Esophagus muscularis mucosa (tissue), 4 donors: Measurements from ENCODE around the gene SCAMP2. TPM values are rescaled to one million over a fixed set of nuclear protein-coding genes. Genes with fewer than 3 reads are reported as not detected.

ENCODE experiments used
- DNase-seq: peaks from one replicate; pipeline ENCODE4 v3.0.0-alpha.2; 2017; ENCODE audit errors: extremely low spot score
- H3K27ac ChIP-seq, 4 donors: fragments of 200-600 bp; sonication (generic); replicated peaks in 1 of 4; 1 replicate in 3 of 4; 2 replicates in 1 of 4; pipeline ENCODE4 v1.5.1; 2016 to 2019; ENCODE audit warnings: mild to moderate bottlenecking in 1 of 4
- H3K27me3 ChIP-seq, 4 donors: fragments of 200-600 bp; sonication (generic); one replicate each; pipeline versions ENCODE4 v1.5.1 to v1.6.0; 2016 to 2019
- H3K36me3 ChIP-seq, 4 donors: fragments of 200-600 bp; sonication (generic); one replicate each; pipeline ENCODE4 v1.5.1; 2016 to 2019
- H3K4me1 ChIP-seq, 4 donors: fragments of 200-600 bp; sonication (generic); one replicate each; pipeline ENCODE4 v1.5.1; 2016 to 2019
- H3K4me3 ChIP-seq, 4 donors: fragments of 200-600 bp; sonication (generic); 1 replicate in 2 of 4; 2 replicates in 2 of 4; pipeline ENCODE4 v1.5.1; 2016 to 2019; ENCODE audit warnings: mild to moderate bottlenecking in 4 of 4, moderate library complexity in 1 of 4
- H3K9me3 ChIP-seq, 4 donors: fragments of 200-600 bp; sonication (generic); 1 replicate in 3 of 4; 2 replicates in 1 of 4; pipeline ENCODE4 v1.5.1; 2016 to 2019
- EP300 ChIP-seq: sonication (generic); formaldehyde crosslinking; IDR thresholded peaks from one replicate; pipeline ENCODE4 v1.6.1; 2017; ENCODE audit warnings: antibody characterized with exemption
- POLR2A ChIP-seq: fragments of 450-650 bp; IDR thresholded peaks from one replicate; pipeline ENCODE4 v1.6.1; 2017; ENCODE audit warnings: antibody characterized with exemption, moderate library complexity, mild to moderate bottlenecking, low read depth
- POLR2AphosphoS5 ChIP-seq, 2 donors: sonication (generic); formaldehyde crosslinking; IDR thresholded peaks; one replicate each; pipeline ENCODE4 v1.6.1; 2017; ENCODE audit warnings: antibody characterized with exemption in 2 of 2
- WGBS: methylation state at CpG from one replicate; pipeline ENCODE4 v1.1.5; 2018; 5-methylcytosine and 5-hydroxymethylcytosine counted together
- intact Hi-C: fragments of 100-400 bp; cut with DNase I; formaldehyde crosslinking; loops from one replicate; pipeline ENCODE4 v1.15.1; 2023
- total RNA-seq, 4 donors: library from RNA; depleted of rRNA; stranded (reverse); fragments of >200 nt; gene quantifications; one replicate each; pipeline versions ENCODE4 v1.1.0 to v1.2.1, GENCODE V29; 2016
- TF ChIP-seq, protein P1 (sequence below), 3 experiments: fragments of 200-600 bp in 2 of 3; fragments of 450-650 bp in 1 of 3; sonication (generic) in 2 of 3; IDR thresholded peaks; one replicate each; pipeline ENCODE4 v1.5.1; 2017 to 2019; ENCODE audit warnings: antibody characterized with exemption in 3 of 3, mild to moderate bottlenecking in 2 of 3, moderate library complexity in 1 of 3

Gene SCAMP2
- total RNA-seq, 4 donors from 2014 or later = 57.3 to 125 (median 94.9) TPM

DNA sequence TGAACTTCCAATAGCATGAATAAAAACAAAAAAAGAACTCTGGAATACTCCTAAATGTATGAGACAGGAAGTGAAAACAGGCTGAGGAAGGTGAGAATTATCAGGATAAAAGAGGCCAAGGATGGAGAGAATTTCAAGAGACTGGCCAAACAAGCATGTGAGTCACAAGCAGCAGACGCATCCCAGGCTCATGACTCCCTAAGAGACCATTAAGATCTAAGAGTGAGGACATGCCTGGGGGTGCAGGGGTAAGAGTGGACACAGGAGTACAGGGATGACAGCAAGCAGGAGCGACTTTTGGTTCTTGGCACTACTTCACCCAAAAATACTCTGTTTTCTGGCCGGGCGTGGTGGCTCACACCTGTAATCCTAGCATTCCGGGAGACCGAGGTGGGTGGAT lies 7.1 kb downstream of the SCAMP2 start:
- DNase-seq = no peak
- 74% methylated on average over 6 of the region's 6 CpGs for WGBS
- H3K36me3 ChIP-seq = peaks cover 0 to 7% (median 3%) of the 10 kb centered on the region in 4 donors
- peak overlapping the region in 3 of 4 donors; percentile 1 to 93 (median 20) for H3K27ac ChIP-seq
- H3K9me3 ChIP-seq = no peaks in the 10 kb centered on the region
- TF ChIP-seq EP300 (no peak), POLR2AphosphoS5 (IDR thresholded peaks at IDR 0.05) (peak; percentile 26 to 40)
- intact Hi-C loops = no loop called here
- no peaks in the 10 kb centered on the region for H3K27me3 ChIP-seq
- H3K4me1 ChIP-seq = peaks cover 74 to 81% (median 76%) of the 10 kb centered on the region in 4 donors
- H3K4me3 ChIP-seq = no peak overlapping the region

DNA sequence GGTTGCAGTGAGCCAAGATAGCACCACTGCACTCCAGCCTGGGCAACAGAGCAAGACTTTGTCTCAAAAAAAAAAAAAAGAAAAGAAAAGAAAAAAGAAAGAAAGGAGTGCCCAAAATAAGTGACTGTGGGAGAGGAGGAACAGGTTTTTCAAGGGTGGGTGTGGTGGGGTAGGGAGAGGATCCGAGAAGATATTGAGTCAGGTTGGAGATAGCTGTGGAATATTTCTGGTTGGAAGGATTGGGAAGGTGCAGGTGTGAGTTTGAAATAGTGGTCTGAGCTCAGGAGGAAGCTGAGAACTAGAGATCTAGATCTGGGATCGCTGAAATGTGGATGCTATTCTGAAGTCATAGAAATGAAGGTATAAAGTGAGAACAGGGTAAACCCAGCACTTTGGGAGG lies 7.8 kb downstream of the SCAMP2 start:
- intact Hi-C loops = no loop called here
- H3K4me3 ChIP-seq = no peak overlapping the region
- peaks cover 0 to 7% (median 3%) of the 10 kb centered on the region in 4 donors for H3K36me3 ChIP-seq
- H3K9me3 ChIP-seq = no peaks in the 10 kb centered on the region
- H3K27me3 ChIP-seq = no peaks in the 10 kb centered on the region
- H3K27ac ChIP-seq = peak overlapping the region in 1 of 4 donors; percentile 13
- 91% methylated on average over 2 of the region's 2 CpGs for WGBS
- TF ChIP-seq POLR2AphosphoS5 (IDR thresholded peaks at IDR 0.05) (no peak), POLR2A (no peak)
- TF ChIP-seq, protein P1, sequence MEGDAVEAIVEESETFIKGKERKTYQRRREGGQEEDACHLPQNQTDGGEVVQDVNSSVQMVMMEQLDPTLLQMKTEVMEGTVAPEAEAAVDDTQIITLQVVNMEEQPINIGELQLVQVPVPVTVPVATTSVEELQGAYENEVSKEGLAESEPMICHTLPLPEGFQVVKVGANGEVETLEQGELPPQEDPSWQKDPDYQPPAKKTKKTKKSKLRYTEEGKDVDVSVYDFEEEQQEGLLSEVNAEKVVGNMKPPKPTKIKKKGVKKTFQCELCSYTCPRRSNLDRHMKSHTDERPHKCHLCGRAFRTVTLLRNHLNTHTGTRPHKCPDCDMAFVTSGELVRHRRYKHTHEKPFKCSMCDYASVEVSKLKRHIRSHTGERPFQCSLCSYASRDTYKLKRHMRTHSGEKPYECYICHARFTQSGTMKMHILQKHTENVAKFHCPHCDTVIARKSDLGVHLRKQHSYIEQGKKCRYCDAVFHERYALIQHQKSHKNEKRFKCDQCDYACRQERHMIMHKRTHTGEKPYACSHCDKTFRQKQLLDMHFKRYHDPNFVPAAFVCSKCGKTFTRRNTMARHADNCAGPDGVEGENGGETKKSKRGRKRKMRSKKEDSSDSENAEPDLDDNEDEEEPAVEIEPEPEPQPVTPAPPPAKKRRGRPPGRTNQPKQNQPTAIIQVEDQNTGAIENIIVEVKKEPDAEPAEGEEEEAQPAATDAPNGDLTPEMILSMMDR (IDR thresholded peaks at IDR 0.05) = no peak
- no peak for DNase-seq
- H3K4me1 ChIP-seq = peaks cover 66 to 73% (median 70%) of the 10 kb centered on the region in 4 donors

DNA sequence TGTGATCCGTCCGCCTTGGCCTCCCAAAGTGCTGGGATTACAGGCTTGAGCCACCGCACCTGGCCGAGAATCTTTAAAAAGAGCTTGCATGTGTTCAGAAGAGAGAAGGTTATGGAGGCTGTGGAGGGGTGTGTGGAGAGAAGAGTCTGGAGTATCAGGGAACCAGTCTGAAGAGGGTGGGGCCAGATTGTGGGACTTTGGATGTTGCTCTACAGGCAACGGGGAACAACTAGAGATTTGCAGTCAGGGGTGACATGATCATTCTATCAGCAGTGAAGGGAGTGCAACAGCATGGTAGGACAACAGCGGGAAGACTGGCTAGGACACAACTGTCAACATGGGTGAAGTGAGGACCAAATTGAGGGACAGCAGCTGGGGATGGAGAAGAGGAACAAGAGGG lies 8.9 kb downstream of the SCAMP2 start:
- TF ChIP-seq POLR2AphosphoS5 (IDR thresholded peaks at IDR 0.05) (no peak), EP300 (no peak), POLR2A (no peak)
- TF ChIP-seq, protein P1 (IDR thresholded peaks at IDR 0.05) = no peak
- 83% methylated on average over 6 of the region's 6 CpGs for WGBS
- Histone ChIP-seq H3K36me3 (peaks cover 0 to 7% (median 3%) of the 10 kb centered on the region in 4 donors), H3K4me3 (no peak overlapping the region), H3K27me3 (no peaks in the 10 kb centered on the region), H3K27ac (peak overlapping the region in 2 of 4 donors; percentile 38 to 63), H3K9me3 (no peaks in the 10 kb centered on the region), H3K4me1 (peaks cover 65 to 73% (median 69%) of the 10 kb centered on the region in 4 donors)
- intact Hi-C loops = loop anchor here (5.0 kb wide), 1 partner anchor 38 kb away; no protein-coding TSS in a partner anchor
- DNase-seq = no peak

DNA sequence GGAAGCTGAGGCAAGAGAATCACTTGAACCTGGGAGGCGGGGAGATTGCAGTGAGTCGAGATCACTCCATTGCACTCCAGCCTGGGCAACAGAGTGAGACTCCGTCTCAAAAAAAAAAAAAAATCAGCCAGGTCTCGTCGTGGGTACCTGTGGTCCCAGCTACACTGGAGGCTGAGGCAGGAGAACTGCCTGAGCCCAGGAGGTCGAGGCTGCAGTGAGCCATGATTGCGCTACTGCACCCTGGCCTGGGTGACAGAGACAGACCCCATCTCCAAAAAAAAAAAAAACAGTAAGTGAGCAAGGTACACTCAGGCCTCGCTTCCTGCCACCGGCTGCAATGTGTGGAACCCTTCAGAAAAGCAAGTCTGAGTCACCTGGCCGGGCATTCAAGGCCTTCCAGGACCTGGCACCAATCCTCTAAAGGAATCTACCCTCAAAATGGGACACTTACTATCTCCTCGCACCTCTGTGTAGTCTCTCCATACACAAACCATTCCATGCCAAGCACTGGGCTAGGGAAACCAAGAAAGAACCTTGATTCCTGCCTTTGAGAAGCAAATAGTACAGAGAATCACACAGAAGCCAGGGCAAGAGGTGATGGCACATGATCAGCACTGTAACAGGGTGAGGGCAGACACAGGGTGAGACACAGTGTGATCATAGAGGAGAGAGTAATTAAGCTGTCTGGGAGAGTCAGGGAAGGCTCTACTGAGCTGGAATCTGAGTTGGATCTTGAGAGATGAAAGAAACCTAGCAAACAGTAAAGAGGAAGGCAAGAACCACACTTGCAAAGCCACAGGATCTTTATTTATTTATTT lies 9.7 kb downstream of the SCAMP2 start:
- Histone ChIP-seq H3K4me3 (no peak overlapping the region), H3K4me1 (peaks cover 63 to 73% (median 68%) of the 10 kb centered on the region in 4 donors), H3K36me3 (peaks cover 0 to 7% (median 3%) of the 10 kb centered on the region in 4 donors), H3K9me3 (no peaks in the 10 kb centered on the region), H3K27me3 (no peaks in the 10 kb centered on the region), H3K27ac (peak overlapping the region; percentile 8 to 63 (median 42))
- no peak for TF ChIP-seq POLR2A
- TF ChIP-seq, protein P1 (IDR thresholded peaks at IDR 0.05) = no peak
- peak in 1 of 2 donors; percentile 37 for TF ChIP-seq POLR2AphosphoS5 (IDR thresholded peaks at IDR 0.05)
- no peak for TF ChIP-seq EP300
- WGBS = 68% methylated on average over 11 of the region's 11 CpGs
- intact Hi-C loops = loop anchor here (5.0 kb wide), 1 partner anchor 39 kb away; no protein-coding TSS in a partner anchor
- DNase-seq = no peak

DNA sequence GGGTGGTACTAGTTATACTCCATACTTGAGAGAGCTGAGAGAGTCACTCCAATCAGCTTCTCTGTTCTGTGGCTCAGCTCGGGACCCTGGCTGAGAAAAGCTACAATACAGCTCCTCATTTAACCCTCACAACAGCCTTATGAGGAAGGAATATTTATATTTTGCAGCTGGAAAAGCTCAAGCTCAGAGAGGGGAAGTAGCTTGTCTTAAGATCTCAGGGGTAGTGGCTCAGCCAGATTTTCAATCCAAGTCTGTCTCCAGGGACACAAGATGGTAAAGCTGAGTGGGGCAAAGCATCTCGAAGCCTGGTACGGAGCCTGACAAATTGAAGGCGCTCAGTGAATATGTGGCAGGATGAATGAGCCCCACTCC lies 14.8 kb downstream of the SCAMP2 start:
- H3K9me3 ChIP-seq = no peaks in the 10 kb centered on the region
- H3K4me3 ChIP-seq = no peak overlapping the region
- peaks cover 43 to 55% (median 48%) of the 10 kb centered on the region in 4 donors for H3K4me1 ChIP-seq
- TF ChIP-seq POLR2A (no peak), POLR2AphosphoS5 (IDR thresholded peaks at IDR 0.05) (no peak), EP300 (no peak)
- TF ChIP-seq, protein P1 (IDR thresholded peaks at IDR 0.05) = no peak
- 68% methylated on average over 4 of the region's 4 CpGs for WGBS
- intact Hi-C loops = no loop called here
- no peak overlapping the region for H3K27ac ChIP-seq
- H3K27me3 ChIP-seq = no peaks in the 10 kb centered on the region
- H3K36me3 ChIP-seq = peaks cover 10 to 18% (median 14%) of the 10 kb centered on the region in 4 donors
- DNase-seq = no peak
